Spleen (tissue), 7 donors: Measurements from ENCODE around the gene GRP.

Source experiments
- POLR2A ChIP-seq, 3 donors: fragments of 450-650 bp; IDR thresholded peaks; one replicate each; pipeline ENCODE4 v1.5.1; 2017; ENCODE audit warnings: antibody characterized with exemption in 3 of 3, mild to moderate bottlenecking in 1 of 3
- POLR2AphosphoS5 ChIP-seq, 3 donors: sonication (generic); formaldehyde crosslinking; IDR thresholded peaks; one replicate each; pipeline ENCODE4 v1.5.1; 2017; ENCODE audit warnings: antibody characterized with exemption in 3 of 3
- TF ChIP-seq, protein P1 (sequence below), 11 experiments: fragments of 200-600 bp in 7 of 11; fragments of 450-650 bp in 4 of 11; sonication (generic) in 4 of 11; IDR thresholded peaks in 8 of 11; conservative IDR thresholded peaks in 3 of 11; 1 replicate in 7 of 11; 2 replicates in 4 of 11; pipeline versions ENCODE4 v1.4.0 to v1.8.0; 2016 to 2021; ENCODE audit warnings: antibody characterized with exemption in 11 of 11, inconsistent platforms in 4 of 11, mild to moderate bottlenecking in 1 of 11
- donor health status: DM: no; HTN: no; CAD: no; lungs with moderate emphysema.
- donor health status: DM: no; HTN: no; CAD: no.
- donor health status: DM: no; HTN: no; CAD: no.

GRCh38 chr18:59267503-59268126, 47.7 kb downstream of the GRP start:
- TF ChIP-seq, protein P1, sequence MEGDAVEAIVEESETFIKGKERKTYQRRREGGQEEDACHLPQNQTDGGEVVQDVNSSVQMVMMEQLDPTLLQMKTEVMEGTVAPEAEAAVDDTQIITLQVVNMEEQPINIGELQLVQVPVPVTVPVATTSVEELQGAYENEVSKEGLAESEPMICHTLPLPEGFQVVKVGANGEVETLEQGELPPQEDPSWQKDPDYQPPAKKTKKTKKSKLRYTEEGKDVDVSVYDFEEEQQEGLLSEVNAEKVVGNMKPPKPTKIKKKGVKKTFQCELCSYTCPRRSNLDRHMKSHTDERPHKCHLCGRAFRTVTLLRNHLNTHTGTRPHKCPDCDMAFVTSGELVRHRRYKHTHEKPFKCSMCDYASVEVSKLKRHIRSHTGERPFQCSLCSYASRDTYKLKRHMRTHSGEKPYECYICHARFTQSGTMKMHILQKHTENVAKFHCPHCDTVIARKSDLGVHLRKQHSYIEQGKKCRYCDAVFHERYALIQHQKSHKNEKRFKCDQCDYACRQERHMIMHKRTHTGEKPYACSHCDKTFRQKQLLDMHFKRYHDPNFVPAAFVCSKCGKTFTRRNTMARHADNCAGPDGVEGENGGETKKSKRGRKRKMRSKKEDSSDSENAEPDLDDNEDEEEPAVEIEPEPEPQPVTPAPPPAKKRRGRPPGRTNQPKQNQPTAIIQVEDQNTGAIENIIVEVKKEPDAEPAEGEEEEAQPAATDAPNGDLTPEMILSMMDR (IDR thresholded peaks at IDR 0.05 in 8 of 11, conservative IDR thresholded peaks at IDR 0.05 in 3 of 11), result no peak
- TF ChIP-seq POLR2AphosphoS5 (IDR thresholded peaks at IDR 0.05) (no peak), POLR2A (IDR thresholded peaks at IDR 0.05) (no peak)
